GM12891 (cell line): ENCODE data around the gene ACTN4.

Source experiments
- DNase-seq: peaks from one replicate; pipeline ENCODE4 v3.0.0; 2011; ENCODE audit warnings: low spot score; ENCODE audit not compliant: insufficient read length
- FAIRE-seq: peaks from 2 replicates; lab custom pipeline; 2011; peaks lifted over from hg19 to GRCh38; lab: Jason Lieb, UNC
- PAX5 ChIP-seq: IDR thresholded peaks from 2 replicates; pipeline ENCODE4 v1.6.1; 2011; ENCODE audit warnings: low read length, moderate library complexity, mild to moderate bottlenecking; ENCODE audit not compliant: insufficient read depth, severe bottlenecking
- POLR2A ChIP-seq: IDR thresholded peaks from 2 replicates; pipeline ENCODE4 v1.6.1; 2011; ENCODE audit warnings: low read depth, low read length, control low read depth
- POLR2AphosphoS5 ChIP-seq: IDR thresholded peaks from 2 replicates; pipeline ENCODE4 v1.6.1; 2011; ENCODE audit warnings: low read depth, low read length, control low read depth
- POU2F2 ChIP-seq: IDR thresholded peaks from 2 replicates; pipeline ENCODE4 v1.6.1; 2011; ENCODE audit warnings: low read depth, mild to moderate bottlenecking, control low read depth, low read length, moderate library complexity
- SPI1 ChIP-seq: IDR thresholded peaks from 2 replicates; pipeline ENCODE4 v1.6.1; 2011; ENCODE audit warnings: low read depth, low read length, control low read depth
- TAF1 ChIP-seq: IDR thresholded peaks from 2 replicates; pipeline ENCODE4 v1.6.1; 2011; ENCODE audit warnings: low read depth, low read length, control low read depth

Gene ACTN4

GRCh38 chr19:38678891-38679494, 31.5 kb downstream of the ACTN4 start:
- TF ChIP-seq SPI1 (no peak), TAF1 (no peak), POLR2AphosphoS5 (no peak)
- no peak for DNase-seq
- no peak for FAIRE-seq

DNA sequence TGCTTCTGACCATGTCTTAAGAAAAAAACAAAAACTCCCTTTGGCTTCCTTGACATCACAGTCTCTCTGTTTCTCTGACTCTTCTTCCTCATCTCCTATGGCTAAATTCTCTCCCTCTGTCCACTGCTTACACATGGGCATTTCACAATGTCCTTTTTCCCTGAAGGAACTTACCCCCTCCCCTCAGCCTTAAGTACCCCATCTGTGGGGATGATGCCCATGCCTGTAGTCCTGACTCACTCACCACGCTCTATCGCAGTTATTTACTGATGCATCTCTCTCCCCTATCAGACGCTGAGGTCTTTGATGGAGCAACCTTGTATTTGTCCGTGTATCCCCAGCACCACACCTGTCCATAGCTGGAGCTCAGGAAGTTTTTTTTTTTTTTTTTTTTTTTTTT, 32.4 kb downstream of the ACTN4 start:
- DNase-seq: no peak
- no peak for FAIRE-seq
- TF ChIP-seq SPI1: no peak
- no peak for TF ChIP-seq POU2F2
- TF ChIP-seq POLR2A: no peak
- no peak for TF ChIP-seq PAX5
- no peak for TF ChIP-seq TAF1
- no peak for TF ChIP-seq POLR2AphosphoS5

GRCh38 chr19:38682195-38682867, 34.9 kb downstream of the ACTN4 start:
- no peak for TF ChIP-seq PAX5
- no peak for TF ChIP-seq POU2F2
- no peak for TF ChIP-seq TAF1
- no peak for TF ChIP-seq SPI1
- TF ChIP-seq POLR2A: no peak
- no peak for DNase-seq
- no peak for FAIRE-seq

DNA sequence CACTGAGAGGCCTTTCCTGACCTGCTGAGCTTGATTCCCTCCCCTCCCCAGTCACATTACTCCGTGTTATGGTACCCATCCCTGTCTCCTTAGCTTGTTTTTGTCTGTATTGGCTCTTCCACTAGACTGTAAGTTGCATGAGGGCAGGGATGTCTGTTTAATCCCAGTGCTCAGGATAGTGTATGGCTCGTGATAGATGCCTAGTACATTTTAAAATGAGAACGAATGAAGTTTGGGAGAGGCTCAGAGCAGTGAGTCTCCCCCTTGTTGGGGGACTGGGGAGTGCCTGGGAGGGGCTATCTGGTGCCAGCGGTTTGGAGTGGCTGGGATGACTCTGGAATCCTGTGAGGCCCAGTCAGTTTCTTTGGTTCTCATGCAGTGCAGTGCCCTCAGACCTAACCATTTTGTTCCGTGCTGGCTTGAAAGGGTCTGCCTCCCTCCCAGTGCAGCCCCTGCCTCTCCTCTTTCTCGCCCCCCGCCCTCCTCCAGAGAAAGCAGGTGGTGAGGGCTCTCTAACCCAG, 35.5 kb downstream of the ACTN4 start:
- DNase-seq: no peak
- no peak for FAIRE-seq
- TF ChIP-seq SPI1 (no peak), TAF1 (no peak), PAX5 (no peak), POU2F2 (no peak), POLR2AphosphoS5 (no peak), POLR2A (no peak)

DNA sequence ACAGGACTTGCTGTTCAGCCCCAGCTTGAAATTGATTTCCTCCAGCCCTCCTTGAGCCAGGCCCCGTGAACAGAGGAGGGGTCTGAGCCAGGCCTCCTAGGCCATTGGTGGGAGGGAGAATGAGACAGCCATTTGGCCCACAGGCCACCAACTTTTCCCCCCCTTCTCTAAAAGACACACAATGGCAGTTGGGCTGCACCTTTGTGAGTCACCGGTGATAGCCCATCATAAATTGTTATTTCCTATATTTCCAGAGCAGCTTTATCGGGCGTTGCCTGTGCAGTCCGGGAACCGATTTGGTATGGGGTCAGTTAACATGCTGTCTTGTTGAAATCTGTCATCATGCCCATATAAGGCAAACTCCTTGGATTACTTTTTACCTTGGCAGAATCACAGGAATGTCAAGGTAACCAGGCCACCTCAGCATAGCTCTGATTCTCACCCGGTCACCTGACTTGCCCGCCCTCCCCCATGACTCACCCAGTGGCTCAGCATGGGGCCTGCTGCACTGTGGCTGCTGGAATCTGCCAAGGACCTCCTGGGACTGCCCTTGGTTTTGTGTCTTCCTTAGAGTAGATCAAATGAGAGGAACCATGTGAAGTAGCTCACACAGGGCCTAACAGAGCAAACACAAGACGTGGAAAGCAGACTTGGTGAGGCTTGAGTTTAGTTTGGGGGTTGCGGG, 36.1 kb downstream of the ACTN4 start:
- FAIRE-seq (peak; percentile 63), DNase-seq (no peak)

GRCh38 chr19:38684078-38684861, 36.8 kb downstream of the ACTN4 start:
- TF ChIP-seq TAF1 (no peak), POU2F2 (no peak), PAX5 (no peak), SPI1 (0 out of 2 replicates have a peak, but pooled peaks have one; percentile 7)
- no peak for FAIRE-seq
- no peak for DNase-seq

More for the DNA sequence above, 36.1 kb downstream of the ACTN4 start:
- TF ChIP-seq PAX5: no peak
- no peak for TF ChIP-seq POLR2AphosphoS5

DNA sequence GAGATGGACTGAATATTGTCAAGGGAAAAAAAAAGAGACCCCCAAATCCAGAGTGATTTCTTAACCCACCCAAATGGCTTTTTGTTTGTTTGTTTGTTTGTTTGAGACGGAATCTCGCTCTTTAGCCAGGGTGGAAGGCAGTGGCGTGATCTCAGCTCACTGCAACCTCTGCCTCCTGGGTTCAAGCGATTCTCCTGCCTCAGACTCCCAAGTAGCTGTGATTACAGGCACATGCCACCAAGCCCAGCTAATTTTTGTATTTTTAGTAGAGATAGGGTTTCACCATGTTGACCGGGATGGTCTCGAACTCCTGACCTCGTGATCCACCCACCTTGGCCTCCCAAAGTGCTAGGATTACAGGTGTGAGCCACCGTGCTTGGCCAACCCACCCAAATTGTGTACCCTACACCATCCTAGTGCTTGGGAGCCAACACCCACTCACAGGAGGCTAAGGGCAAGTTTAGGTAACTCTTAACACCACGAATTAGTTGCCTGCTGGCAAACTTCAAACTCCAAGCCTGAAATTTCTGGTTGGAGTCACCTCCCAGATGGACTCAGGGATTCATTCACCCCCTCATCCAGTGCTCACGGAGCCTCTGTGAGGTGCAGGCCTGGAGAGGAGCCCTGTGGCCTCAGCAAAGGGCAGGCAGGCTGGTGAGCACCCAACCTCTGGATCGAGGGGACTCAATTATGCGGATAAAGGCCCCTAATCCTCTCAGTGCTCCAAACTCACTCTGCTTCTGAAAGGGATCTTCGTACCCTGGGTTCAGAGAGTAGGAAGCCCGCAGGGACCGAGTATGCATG, 37.6 kb downstream of the ACTN4 start:
- no peak for DNase-seq
- TF ChIP-seq SPI1: no peak
- TF ChIP-seq POU2F2: no peak
- FAIRE-seq: no peak

DNA sequence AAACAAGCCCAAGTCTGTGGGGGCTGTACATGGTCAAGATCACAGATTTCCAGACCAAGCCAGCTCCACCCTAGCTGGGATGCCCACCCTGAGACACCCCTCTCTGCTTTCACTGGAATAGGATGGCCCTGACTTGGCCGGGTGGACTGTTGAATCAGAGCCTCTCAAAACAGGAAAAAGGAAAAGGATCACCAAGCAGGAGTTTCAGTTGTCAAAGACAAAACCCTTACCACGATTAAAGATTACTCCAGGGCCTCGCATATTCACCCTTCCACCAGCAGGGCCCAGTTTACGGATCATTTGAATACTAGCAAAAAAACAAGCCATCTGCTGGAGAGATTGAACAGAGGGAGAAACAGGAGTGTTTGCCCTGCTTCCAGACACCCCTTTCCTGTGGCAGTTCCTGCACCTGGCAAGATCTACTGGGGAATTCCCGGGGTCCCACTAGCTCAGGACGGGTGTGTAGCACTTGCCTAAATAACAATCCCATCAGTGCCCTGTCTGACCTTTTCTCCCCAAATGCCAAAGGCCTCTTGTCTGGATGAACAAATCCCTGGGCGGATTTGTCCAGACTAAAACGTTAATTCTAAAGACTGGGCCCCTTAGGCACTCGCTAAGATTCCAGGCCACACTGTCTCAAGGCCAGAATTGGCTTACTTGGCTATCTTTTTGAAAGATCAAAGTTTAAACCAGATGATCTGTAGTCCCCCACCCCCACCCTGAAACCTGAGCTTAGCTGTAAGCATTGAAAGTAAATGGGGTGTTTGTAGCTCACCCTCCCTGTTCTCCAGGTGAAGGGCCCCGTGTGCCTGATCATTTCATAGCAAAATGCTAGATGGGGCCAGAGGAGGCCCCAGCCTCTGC, 38.4 kb downstream of the ACTN4 start:
- DNase-seq (no peak), FAIRE-seq (no peak)
- peak; percentile 7; the same call in 1 of the 2 replicates for TF ChIP-seq POU2F2
- TF ChIP-seq POLR2A: no peak
